ENCODE measurements around the gene LGALS7B.
"Not testable (repeated sequence)": the region's sequence is repeated elsewhere in the genome, so short reads cannot be mapped to it uniquely, and the experiment has no call there.

The LGALS7B gene

DNA sequence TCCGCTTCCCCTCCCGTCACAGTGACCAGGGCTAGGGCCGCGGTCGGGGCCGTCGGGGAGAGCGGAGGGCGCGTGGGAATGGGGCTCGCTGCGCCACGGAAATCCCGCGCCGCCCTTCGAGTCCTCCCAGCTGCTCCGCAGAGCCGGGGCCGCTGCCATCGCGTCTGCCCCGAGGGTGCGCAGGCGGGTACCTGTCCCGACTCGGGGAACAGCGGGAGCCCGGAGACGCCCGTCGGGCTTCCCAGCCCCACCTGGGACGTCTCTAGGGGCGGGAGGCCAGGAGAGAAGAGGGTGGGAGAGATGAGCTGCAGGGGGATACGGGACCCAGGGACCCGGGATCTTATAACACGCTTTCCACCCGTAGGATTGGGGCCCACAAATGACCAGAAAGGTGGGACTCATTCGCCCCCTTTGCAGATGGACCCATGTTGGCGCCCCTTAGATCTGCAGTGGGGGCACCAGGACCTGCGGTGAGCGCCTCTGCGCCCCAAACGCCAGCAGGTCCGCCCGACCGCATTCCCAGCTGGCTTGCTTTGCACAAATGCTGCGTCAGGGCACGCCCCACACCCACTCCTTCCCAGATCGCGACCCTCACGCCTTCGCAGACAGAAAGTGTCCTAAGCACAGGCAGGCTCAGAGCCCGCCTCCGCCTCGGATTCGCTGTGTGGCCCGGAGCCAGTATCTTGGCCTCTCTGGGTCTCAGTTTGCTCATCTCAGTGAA lies 18.6 kb upstream of the LGALS7B start:
- DNase-seq, result not testable (repeated sequence)

DNA sequence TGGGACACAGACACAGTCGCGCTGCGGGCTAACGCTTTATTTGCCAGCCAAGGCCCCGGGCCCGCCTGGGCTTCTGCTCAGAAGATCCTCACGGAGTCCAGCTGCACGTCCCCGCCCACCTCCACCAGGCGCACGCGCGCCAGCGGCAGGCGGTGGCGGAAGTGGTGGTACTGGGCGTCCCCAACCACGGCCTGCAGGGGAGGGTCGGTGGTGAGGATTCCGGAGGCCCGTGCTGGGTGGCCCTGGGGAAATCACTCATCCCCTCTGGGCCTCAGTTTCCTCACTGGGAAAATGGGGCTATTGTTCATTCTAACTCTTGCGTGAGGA lies 18.1 kb upstream of the LGALS7B start:
- DNase-seq, result not testable (repeated sequence)

DNA sequence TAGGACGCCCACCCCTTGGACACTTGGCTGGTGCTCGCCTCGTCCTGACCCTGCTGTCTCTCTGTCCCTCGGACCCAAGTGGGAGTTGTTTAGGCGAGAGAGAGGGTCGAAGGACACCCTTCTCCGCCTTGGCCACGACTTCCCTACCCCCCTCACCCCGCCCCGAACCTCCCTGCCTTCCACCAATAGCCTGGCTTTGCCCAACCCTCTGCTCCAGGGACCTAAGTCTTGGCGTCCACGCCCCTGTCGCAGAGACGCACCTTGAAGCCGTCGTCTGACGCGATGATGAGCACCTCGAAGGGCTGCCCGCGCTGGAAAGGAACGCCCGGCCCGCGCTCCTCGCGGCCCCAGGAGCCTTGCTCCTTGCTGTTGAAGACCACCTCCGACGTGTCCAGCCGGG lies 17.4 kb upstream of the LGALS7B start:
- DNase-seq, result not testable (repeated sequence)

DNA sequence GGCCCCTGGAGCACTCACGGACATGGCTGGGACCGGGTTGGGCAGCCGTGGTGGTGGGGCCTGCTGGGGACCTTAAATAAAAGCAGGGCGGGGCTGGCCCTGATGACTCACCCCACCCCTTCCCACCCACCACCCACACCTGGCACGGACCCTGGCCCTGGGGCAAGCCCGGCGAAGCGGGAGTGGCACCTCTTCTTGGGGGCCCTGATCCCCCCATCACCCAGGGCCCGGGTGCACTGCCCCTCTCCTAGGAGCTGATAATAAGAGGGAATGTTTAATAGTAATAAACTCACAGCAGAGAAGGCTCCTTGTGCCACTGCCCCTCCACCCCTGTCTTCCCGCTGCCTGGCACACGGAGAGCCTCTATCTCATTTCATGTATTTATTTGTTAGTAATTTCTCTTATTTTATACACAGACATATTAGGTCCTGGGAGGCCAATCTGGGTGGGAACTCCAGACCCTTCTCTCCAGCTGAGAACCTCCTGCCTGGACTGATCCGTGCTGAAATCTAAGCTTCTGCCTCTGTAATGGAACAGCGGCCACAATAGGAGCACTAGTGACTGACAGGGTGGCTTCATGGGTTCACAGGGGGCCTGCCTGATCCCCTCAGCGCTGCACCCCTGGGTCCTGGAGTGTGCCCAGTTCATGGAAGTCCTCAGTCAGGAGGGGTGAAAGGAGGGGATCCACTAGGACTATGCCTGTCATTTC lies 15.4 kb upstream of the LGALS7B start, which contains the start of gene LGALS7:
TSS of gene LGALS7 (minus strand) at position 49 of the 709 bp plus-strand sequence. CDS start at position 24, 25 bp downstream.
- DNase-seq, result no peak

DNA sequence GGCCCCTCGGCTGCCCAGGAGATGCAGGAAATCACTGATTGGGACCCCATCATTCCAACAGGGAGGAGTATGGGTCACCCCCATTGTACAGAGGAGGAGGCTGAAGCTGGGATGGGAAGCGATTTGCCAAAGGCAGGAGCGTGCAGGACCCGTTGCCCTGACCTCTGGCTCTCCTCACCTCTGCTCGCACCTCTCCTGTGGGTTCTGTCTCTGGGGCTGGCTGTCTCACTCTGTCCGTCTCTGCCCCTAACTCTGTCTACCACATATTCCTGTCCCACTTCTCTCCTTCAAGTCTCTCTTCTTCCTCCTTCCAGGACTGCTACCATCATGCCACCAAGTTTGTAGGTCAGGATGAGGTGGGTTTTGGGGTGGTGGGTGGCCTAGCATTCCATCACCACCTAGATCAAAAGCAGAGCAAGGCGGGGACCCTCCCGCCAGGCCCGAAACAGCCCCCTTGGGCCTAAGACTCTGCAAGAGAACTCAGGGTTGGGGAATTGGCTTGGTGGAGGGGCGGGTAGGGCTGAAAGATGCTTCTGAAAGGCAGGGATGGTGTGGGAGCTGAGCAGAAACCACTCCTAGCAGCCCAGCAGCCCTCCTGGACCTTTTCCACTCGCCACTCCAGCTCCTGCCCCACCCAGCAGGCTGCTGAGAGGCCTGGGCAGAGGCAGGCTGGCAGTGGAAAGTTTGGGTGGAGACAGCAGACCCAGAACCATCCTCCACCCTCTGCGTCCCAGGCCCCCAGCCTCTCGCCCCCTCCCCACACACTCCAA lies 14.6 kb upstream of the LGALS7B start:
- no peak for DNase-seq

DNA sequence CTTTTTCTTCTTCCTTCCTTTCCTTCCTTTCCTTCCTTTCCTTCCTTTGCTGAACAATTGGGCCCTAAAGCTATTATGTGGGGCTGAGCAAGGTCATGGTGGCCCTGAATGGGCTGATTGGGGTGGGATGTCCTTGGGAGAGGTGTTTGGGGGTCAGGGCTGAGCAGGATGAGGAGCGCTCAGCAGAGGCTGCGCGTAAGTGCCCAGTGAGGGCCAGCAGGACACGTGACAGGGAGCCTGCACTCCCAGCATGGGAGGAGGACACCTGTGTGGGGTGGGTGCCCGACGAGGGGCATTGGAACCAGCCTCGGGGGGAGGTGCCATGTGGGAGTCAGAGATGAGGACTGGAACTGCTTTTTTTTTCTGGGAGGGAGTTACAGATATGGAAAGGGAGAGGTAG lies 10.3 kb upstream of the LGALS7B start:
- no peak for DNase-seq

DNA sequence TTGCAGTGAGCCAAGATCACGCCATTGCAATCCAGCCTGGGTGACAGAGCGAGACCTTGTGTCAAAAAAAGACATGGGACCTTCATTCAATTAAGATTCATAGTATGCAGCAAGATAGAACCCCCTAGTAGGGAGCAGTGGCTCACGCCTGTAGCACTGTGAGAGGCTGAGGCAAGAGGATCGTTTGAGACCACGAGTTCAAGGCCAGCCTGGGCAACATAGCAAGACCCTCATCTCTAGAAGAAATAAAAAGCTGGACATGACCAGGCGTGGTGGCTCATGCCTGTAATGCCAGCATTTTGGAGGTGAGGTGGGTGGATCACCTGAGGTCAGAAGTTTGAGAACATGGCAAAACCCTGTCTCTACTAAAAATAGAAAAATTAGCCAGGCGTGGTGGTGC lies 8.6 kb upstream of the LGALS7B start:
- no peak for DNase-seq

DNA sequence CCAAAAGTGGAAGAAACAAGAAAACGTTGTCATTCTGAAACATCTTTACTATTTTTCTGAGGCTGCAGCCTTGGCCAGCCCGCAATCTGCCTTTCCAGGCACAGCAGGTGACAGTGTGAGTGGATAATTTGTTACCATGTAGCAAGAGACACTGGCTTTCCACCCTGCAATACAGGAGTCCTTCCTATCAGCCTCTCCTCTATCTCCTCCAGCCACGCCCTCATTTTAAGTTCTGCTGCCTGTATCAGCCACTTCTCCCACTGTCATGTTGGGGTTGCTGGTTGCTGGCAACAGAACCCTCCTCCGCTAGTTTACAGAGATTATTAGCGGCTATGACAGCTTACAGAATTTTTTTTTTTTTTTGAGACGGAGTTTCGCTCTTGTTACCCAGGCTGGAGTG lies 7.9 kb upstream of the LGALS7B start:
- DNase-seq, result no peak

DNA sequence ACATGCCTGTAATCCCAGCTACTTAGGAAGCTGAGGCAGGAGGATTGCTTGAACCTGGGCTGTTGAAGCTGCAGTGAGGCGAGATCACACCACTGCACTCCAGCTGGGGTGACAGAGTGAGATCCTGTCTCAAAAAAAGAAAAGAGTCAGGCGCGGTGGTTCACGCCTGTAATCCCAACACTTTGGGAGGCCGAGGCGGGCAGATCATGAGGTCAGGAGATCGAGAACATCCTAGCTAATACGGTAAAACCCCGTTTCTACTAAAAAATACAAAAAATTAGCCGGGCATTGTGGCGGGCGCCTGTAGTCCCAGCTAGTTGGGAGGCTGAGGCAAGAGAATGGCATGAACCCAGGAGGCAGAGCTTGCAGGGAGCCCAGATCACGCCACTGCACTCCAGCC lies 6.8 kb upstream of the LGALS7B start:
- not testable (repeated sequence) for DNase-seq

DNA sequence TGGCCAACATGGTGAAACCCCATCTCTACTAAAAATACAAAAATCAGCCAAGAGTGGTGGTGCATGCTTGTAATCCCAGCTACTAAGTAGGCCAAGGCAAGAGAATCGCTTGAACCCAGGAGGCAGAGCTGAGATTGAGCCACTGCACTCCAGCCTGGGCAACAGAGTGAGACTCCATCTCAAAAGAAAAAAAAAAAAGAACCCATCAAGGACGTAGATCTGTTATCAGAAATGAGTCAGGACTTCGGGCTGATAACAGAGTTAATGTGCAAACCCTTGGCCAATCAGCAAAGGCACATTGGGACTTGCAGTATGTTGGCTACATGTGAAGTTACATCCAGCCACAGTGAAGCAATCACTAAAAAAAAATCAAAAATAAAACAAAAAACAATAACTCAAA lies 4.8 kb upstream of the LGALS7B start:
- DNase-seq, result no peak

DNA sequence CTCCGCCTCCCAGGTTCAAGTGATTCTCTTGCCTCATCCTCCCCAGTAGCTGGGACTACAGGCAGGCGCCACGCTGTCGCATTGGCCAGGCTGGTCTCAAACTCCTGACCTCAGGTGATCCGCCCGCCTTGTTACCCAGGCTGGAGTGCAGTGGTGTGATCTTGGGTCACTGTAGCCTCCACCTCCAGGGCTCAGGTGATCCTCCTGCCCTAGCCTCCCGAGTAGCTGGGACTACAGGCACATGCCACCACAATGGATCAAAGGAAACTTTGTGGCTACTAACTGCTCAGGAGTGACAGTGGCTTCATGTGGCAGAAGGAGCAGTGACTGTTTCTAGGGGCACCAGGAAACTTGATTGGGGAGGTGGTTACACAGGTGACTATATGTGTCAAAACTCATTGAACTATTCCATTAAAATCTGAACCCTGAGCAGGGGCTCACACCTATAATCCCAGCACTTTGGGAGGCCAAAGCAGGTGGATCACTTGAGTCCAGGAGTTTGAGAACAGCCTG lies 3.8 kb upstream of the LGALS7B start:
- no peak for DNase-seq

DNA sequence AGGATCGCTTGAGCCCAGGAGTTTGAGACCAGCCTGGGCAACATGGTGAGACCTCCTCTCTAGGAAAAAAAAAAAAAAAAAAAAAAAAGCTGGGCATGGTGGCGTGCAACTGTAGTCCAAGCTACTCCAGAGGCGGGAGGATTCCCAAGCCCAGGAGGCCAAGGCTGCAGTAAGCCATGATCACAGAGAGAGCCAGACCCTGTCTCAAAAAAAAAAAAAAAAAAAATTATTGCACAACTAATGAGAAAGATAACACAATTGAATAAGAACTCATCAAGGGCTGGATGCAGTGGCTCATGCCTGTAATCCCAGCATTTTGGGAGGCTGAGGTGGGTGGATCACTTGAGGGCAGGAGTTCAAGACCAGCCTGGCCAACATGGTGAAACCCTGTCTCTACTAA lies 2.9 kb upstream of the LGALS7B start:
- not testable (repeated sequence) for DNase-seq

DNA sequence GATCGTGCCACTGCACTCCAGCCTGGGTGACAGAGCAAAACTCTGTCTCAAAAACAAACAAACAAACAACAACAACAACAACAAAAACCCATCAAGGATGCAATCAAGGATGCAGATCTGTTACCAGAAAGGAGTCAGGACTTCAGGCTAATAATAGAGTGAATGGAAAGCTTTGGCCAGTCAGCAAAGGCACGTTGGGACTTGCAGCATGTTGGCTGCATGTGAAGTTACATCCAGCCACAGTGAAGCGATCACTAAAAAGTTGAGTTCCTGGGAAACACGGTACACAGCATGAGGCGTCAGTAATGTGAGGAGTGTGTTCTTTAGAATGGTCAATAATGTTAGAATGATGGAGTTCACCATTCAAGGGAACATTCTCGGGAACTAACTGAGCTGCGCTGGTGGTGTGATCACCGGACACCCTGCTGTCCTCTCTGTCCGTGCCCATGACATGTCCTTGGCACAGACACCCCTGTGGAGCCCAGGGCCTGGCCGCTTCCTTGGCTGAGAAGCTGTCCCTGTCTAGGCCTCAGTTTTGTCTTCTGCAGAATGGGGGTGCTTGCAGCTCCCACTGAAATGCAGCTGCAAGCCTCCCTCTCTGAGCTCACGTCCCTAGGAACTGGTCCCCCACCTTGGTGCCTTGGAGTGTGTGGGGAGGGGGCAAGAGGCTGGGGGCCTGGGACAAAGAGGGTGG lies 2.3 kb upstream of the LGALS7B start:
- no peak for DNase-seq

DNA sequence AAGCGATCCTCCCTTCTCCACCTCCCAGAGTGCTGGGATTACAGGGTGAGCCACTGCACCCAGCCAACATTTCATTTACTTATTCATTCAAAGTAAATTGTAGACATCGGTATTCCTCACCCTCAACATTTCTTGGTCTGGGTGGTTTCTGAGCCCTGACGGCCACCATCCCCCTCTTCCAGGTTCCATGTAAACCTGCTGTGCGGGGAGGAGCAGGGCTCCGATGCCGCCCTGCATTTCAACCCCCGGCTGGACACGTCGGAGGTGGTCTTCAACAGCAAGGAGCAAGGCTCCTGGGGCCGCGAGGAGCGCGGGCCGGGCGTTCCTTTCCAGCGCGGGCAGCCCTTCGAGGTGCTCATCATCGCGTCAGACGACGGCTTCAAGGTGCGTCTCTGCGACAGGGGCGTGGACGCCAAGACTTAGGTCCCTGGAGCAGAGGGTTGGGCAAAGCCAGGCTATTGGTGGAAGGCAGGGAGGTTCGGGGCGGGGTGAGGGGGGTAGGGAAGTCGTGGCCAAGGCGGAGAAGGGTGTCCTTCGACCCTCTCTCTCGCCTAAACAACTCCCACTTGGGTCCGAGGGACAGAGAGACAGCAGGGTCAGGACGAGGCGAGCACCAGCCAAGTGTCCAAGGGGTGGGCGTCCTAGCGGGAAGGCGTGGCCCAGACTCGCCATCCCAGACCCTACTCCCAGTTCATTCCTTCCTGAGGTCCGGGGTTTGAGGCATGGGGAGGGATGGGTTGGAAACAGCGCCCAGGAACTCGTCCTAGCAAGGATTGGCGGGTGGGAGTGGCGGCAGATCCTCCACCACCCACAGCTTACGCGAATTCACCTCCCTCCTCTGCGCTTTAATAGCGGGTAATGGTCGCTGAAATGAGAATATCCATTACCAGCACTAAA lies 1.8 kb downstream of the LGALS7B start:
- not testable (repeated sequence) for DNase-seq

DNA sequence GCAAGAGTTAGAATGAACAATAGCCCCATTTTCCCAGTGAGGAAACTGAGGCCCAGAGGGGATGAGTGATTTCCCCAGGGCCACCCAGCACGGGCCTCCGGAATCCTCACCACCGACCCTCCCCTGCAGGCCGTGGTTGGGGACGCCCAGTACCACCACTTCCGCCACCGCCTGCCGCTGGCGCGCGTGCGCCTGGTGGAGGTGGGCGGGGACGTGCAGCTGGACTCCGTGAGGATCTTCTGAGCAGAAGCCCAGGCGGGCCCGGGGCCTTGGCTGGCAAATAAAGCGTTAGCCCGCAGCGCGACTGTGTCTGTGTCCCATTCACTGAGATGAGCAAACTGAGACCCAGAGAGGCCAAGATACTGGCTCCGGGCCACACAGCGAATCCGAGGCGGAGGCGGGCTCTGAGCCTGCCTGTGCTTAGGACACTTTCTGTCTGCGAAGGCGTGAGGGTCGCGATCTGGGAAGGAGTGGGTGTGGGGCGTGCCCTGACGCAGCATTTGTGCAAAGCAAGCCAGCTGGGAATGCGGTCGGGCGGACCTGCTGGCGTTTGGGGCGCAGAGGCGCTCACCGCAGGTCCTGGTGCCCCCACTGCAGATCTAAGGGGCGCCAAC lies 2.6 kb downstream of the LGALS7B start:
- DNase-seq, result not testable (repeated sequence)

DNA sequence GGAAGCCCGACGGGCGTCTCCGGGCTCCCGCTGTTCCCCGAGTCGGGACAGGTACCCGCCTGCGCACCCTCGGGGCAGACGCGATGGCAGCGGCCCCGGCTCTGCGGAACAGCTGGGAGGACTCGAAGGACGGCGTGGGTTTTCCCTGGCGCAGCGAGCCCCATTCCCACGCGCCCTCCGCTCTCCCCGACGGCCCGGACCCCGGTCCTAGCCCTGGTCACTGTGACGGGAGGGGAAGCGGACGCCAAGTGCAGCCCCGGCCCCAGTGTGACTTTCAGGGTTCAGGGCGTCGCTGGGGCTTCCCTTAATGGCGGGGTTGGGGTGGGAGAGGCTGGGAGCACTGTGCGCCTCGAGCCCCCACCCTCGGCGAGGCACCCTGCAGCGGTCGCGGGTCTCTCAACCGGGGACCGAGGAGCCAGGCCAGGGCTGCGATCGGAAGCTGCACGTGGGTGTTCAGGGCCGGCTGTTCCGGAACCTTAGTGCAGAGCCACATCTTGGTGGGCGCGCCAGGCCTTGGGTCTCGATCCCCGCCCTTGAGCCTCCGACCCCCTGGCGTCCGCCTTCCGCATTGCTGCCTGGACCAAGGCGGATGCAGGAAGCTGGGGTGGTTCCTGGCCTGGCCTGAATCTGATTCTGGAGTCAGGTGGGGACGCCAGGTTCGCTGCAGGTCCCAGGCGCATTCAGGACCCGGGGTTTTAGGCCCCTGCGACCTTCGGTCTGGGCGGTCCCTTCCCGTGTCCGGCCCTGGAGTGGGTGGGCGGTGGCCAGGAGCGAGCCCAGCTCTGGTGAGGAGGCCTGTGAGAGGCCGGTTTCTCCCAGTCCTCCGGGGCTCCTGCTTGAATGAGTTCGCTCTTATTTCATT lies 3.5 kb downstream of the LGALS7B start:
- no peak for DNase-seq

DNA sequence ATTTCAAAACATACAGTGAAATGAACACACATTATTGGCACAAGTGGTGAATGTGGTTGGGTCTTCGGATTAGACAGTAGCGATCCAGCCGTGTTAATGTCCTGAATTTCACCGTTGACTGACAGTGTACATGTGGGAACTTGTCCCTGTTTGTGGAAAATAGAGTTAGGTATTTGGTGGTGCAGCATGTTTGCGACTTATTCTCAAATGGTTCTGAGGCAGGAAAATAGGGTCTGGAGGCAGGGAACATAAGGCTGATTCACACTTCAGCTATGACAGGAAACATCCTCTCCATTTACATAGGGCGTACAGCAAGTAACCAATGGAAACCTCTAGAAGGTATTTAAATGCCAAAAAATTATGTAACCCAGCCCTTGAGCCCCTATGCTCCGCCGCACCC lies 4.2 kb downstream of the LGALS7B start:
- DNase-seq, result no peak

DNA sequence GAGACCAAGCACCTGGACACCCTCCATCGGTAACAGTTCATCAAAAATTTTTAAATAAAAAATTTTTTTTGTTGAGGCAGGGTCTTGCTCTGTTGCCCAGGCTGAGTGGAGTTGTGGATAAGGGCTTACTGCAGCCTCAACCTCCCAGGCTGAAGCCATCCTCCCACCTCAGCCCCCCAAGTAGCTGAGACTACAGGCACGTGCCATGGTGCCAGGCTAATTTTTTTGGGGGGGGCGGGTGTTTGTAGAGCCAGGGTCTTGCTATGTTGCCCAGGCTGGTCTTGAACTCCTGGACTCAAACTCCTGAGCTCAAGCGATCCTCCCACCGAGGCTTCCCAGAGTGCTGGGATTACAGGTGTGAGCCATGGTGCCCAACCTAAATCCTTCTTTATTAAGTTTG lies 4.7 kb downstream of the LGALS7B start:
- DNase-seq, result no peak

DNA sequence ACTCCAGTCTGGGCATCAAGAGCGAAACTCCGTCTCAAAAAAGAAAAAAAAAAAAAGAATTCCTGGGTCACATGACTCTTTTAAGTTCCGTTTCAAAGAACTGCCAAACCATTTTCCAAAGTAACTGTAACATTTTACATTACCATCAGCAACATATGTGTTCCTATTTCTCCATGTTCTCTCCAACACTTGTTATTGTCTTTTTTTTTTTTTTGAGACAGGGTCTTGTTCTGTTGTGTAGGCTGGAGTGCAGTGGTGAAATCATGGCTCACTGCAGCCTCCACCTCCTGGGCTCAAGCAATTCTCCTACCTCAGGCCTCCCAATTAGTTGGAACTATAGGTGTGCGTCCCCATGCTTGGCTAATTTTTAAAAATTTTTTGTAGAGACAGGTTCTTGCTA lies 6.5 kb downstream of the LGALS7B start:
- no peak for DNase-seq

DNA sequence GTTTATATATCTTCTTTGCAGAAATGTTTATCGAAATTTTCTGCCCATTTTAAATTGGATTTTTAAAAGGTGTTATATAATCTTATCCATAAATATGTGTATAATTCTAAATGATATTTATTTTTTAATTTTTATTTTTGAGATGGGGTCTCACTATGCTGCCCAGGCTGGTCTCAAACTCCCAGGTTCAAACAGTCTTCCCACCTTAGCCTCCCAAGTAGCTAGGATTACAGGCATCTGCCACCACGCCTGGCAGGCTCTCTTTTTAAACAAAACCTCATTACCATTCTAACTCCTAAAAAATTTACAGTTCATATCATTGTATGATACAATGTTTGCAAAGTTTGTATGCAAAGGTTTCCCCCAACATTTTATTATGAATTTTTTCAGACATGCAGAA lies 7.2 kb downstream of the LGALS7B start:
- no peak for DNase-seq

All from activated CD4-positive, alpha-beta T cell treated with anti-CD3 and anti-CD28 coated beads for 1 hour (primary cell).